C4-2B (cell line): ENCODE data around the gene CTIF.

Source experiments
- H3K27ac ChIP-seq: fragments of 450-650 bp; 2 replicates; pipeline ENCODE4 v1.5.1; 2017
- CTCF ChIP-seq: fragments of 450-650 bp; conservative IDR thresholded peaks from 2 replicates; pipeline ENCODE4 v1.5.1; 2017; ENCODE audit warnings: mild to moderate bottlenecking
- ZFX ChIP-seq: fragments of 450-650 bp; IDR thresholded peaks from 2 replicates; pipeline ENCODE4 v1.6.1; 2017

The CTIF gene

GRCh38 chr18:48884306-48884705 is 345.5 kb downstream of the CTIF start:
- TF ChIP-seq CTCF (no peak), ZFX (no peak)
- H3K27ac ChIP-seq: no peak overlapping the region

DNA sequence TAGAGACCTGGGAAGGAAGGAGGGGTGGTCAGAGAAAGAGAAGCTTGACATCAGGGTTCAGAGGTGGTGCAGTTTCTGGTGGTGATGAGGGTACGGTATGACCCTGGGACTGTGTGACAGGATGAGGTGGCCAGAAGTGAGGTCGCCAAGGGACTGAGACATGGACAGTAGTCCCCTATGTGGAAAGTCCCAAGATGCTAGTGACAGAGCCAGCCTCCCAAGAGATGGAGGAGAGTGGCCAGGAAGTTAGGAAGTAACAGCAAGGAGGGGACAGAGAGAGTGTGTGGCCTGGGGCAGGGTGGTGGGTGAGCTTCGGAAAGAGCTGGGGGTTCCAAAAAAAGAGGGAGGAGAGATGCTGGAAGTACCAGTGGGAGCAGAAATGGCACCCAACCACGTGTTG is 345.9 kb downstream of the CTIF start:
- TF ChIP-seq CTCF (no peak), ZFX (no peak)
- no peak overlapping the region for H3K27ac ChIP-seq

GRCh38 chr18:48885266-48885923 is 346.6 kb downstream of the CTIF start:
- TF ChIP-seq ZFX (no peak), CTCF (no peak)

GRCh38 chr18:48885924-48886400 is 347.1 kb downstream of the CTIF start:
- no peak for TF ChIP-seq ZFX
- no peak for TF ChIP-seq CTCF
- H3K27ac ChIP-seq: no peak overlapping the region

More at GRCh38 chr18:48885266-48885923, 346.6 kb downstream of the CTIF start:
- H3K27ac ChIP-seq: no peak overlapping the region

DNA sequence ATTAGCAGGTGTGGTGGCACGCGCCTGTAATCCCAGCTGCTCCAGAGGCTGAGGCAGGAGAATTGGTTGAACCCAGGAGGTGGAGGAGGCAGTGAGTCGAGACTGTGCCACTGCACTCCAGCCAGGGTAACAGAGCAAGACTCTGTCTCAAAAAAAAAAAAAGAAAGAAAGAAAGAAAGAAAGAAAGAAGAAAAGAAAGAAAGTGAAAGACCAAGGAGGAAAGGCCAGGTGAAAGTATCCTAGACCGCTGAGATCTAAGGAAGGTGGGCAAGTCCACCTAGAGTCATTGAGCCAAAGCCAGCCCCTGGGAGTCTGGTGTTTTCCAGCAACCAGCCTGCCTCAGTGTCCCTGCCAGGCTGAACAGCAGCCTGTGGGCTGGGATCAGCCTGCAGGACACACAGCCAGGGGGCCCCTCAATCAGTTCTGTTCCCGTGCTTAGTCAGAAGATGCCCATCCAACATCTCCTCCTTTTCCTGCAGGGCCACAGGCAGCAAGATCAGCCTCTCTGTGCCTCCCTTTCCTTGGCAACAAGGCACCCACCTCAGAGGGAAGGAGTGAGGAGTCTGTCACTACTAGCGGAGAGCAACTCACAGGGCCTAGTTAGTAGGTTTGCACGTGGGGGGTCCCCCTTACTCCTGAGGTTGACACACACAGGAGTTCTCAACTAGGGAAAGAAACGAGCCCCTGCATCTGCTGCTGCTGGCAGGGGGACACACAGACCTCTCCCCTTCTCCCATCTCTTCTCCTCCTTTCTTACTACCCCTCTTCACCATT is 347.9 kb downstream of the CTIF start:
- TF ChIP-seq CTCF (no peak), ZFX (no peak)
- H3K27ac ChIP-seq: no peak overlapping the region

GRCh38 chr18:48887294-48887904 is 348.6 kb downstream of the CTIF start:
- H3K27ac ChIP-seq: no peak overlapping the region
- no peak for TF ChIP-seq CTCF
